ENCODE measurements around the gene MPL. TPM values are rescaled to one million over a fixed set of nuclear protein-coding genes. Genes with fewer than 3 reads are reported as not detected.

The MPL gene
- total and polyA plus RNA-seq, 2 of the 8 experiments (the other 6 are each of a cell fraction or from before 2014, with no cell fraction given) = 0.08 TPM; not detected in 1

DNA sequence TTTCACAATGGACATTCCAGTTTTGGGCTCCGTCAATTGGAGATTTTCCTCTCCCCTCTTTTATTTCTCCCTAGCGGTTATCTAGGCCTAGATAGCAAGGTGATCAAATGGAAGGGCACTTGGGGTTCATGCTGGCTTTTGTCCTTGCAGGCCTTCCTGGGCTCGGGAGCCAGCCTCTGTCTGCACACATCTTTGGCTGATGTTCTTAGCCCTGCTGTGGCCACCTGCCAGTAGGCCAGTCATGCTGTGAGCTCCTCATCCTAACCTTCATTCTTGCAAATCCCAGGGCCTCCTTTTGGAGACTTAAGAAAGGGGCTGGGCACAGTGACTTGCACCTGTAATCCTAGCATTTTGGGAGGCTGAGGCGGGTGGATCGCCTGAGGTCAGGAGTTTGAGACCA lies 23.4 kb upstream of the MPL start:
- no peaks in the 10 kb centered on the region for H3K79me1 ChIP-seq (ENCODE audit: low read depth, low read length)
- no peaks in the 10 kb centered on the region for H3K9me3 ChIP-seq (ENCODE audit: insufficient read depth in 2 of 2, low read depth in 1 of 2, low read length in 1 of 2)
- H4K8ac ChIP-seq (ENCODE audit: extremely low read depth, insufficient read depth, low read length) = no peak overlapping the region
- H2BK120ac ChIP-seq (replicated peaks; ENCODE audit: low read depth, low read length) = no peak overlapping the region
- no peak overlapping the region for H3K14ac ChIP-seq (ENCODE audit: insufficient read length)
- H3K18ac ChIP-seq (ENCODE audit: extremely low read depth, low read length) = no peak overlapping the region
- H2BK15ac ChIP-seq (ENCODE audit: low read length) = no peak overlapping the region
- H2AFZ ChIP-seq (ENCODE audit: low read length) = no peak overlapping the region
- no peak overlapping the region for H3K23ac ChIP-seq (ENCODE audit: insufficient read length)
- no peak for FAIRE-seq
- H3K79me2 ChIP-seq (ENCODE audit: control insufficient read depth in 1 of 2, insufficient read depth in 2 of 2, low read length in 2 of 2) = no peaks in the 10 kb centered on the region
- no peaks in the 10 kb centered on the region for H3K36me3 ChIP-seq (ENCODE audit: control insufficient read depth in 2 of 4, insufficient read depth in 4 of 4, low read length in 3 of 4)
- no peaks in the 10 kb centered on the region; a peak in 1 of 7 replicates for H3K27me3 ChIP-seq (replicated peaks in 1 of 4; ENCODE audit: control insufficient read depth in 3 of 4, extremely low read depth in 1 of 4, insufficient read depth in 3 of 4, low read length in 3 of 4)
- 93% methylated on average over 5 of the region's 5 CpGs; no CpG with 5 or more reads in 1 of the 2 experiments for WGBS, 2 experiments (ENCODE audit: extremely low coverage in 1 of 2, insufficient coverage in 1 of 2, insufficient read length in 1 of 2, insufficient replicate concordance in 2 of 2, low coverage in 1 of 2, low lambda C conversion rate in 2 of 2, missing lambda C conversion rate in 1 of 2)
- H4K91ac ChIP-seq (replicated peaks; ENCODE audit: insufficient read length, low read length) = no peak overlapping the region
- no peak overlapping the region for H3K56ac ChIP-seq (replicated peaks; ENCODE audit: insufficient read length, low read depth, low read length)
- TF ChIP-seq POU5F1 (IDR thresholded peaks at IDR 0.05; ENCODE audit: low read depth, low read length) (no peak), TEAD4 (IDR thresholded peaks at IDR 0.05; ENCODE audit: low read depth, low read length) (no peak), TBP (IDR thresholded peaks at IDR 0.05; ENCODE audit: low read depth, low read length) (no peak), JUN (IDR thresholded peaks at IDR 0.05; ENCODE audit: low read depth, low read length) (no peak), SIX5 (IDR thresholded peaks at IDR 0.05; ENCODE audit: low read depth, low read length) (no peak), SIN3A (conservative IDR thresholded peaks at IDR 0.05 in 1 of 2, IDR thresholded peaks at IDR 0.05 in 1 of 2; ENCODE audit: low read depth in 1 of 2, low read length in 2 of 2) (no peak), HDAC6 (IDR thresholded peaks at IDR 0.05; ENCODE audit: low read depth, low read length) (no peak), ATF2 (IDR thresholded peaks at IDR 0.05; ENCODE audit: low read length) (no peak), TCF12 (IDR thresholded peaks at IDR 0.05; ENCODE audit: low read depth, low read length) (no peak)
- TF ChIP-seq, protein P1, sequence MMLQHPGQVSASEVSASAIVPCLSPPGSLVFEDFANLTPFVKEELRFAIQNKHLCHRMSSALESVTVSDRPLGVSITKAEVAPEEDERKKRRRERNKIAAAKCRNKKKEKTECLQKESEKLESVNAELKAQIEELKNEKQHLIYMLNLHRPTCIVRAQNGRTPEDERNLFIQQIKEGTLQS (IDR thresholded peaks at IDR 0.05; ENCODE audit: insufficient read depth, low read depth, low read length) = no peak
- H3K4me1 ChIP-seq (replicated peaks in 1 of 4; ENCODE audit: control insufficient read depth in 3 of 4, insufficient read depth in 4 of 4, low read length in 3 of 4) = peaks cover 0 to 5% (median 0%) of the 10 kb centered on the region in 4 experiments; a peak in 1 of 7 replicates
- H2BK12ac ChIP-seq (ENCODE audit: low read depth, low read length) = no peak overlapping the region
- no peak overlapping the region for H3K4ac ChIP-seq (replicated peaks; ENCODE audit: insufficient read length, low read depth, low read length)
- no peak overlapping the region for H2BK5ac ChIP-seq (ENCODE audit: low read depth, low read length)
- POLR2A ChIA-PET (ENCODE audit: partially characterized antibody) = interaction anchor here (0.8 kb wide), 1 partner anchor 44 kb away, joined by 3 read pairs; no protein-coding TSS in a partner anchor
- CTCF ChIA-PET (ENCODE audit: partially characterized antibody) = interaction anchor here (0.7 to 0.9 kb wide), 3 partner anchors 8 to 115 kb away, joined by 3 read pairs; no protein-coding TSS in a partner anchor
- DNase-seq (ENCODE audit: low read depth in 1 of 2, low spot score in 2 of 2) = no peak
- no peaks in the 10 kb centered on the region for H4K20me1 ChIP-seq (replicated peaks in 1 of 2; ENCODE audit: control insufficient read depth in 1 of 2, insufficient read depth in 2 of 2, low read length in 2 of 2)
- no peak overlapping the region for H4K5ac ChIP-seq (ENCODE audit: insufficient read length, low read depth, low read length)
- no peaks in the 10 kb centered on the region for H3K23me2 ChIP-seq (ENCODE audit: low read depth, low read length)
- no peak overlapping the region for H2AK5ac ChIP-seq (ENCODE audit: low read depth, low read length)
- H3K27ac ChIP-seq (ENCODE audit: low read depth, low read length) = no peak overlapping the region
- H3K4me3 ChIP-seq (ENCODE audit: extremely low read depth in 1 of 4, insufficient read depth in 2 of 4, low read depth in 3 of 4, low read length in 4 of 4) = no peak overlapping the region
- no peak overlapping the region for H3K9ac ChIP-seq (replicated peaks in 1 of 4; ENCODE audit: extremely low read depth in 1 of 4, low read depth in 3 of 4, low read length in 3 of 4)
- H2BK20ac ChIP-seq (ENCODE audit: low read length) = no peak overlapping the region
- H3K4me2 ChIP-seq (ENCODE audit: insufficient read depth in 1 of 2, low read depth in 2 of 2, low read length in 2 of 2) = no peak overlapping the region
